Stomach smooth muscle (tissue), 2 donors: ENCODE measurements around the gene ITGB7.
A peak's percentile ranks its signal among the peaks of the same experiment; 100 is the strongest.
"Not testable (repeated sequence)": the region's sequence is repeated elsewhere in the genome, so short reads cannot be mapped to it uniquely, and the experiment has no call there.

Experiments
- H3K27ac ChIP-seq: one replicate; pipeline ENCODE4 v1.7.0; 2013; ENCODE audit warnings: mild to moderate bottlenecking, low read length, inconsistent platforms
- H3K27me3 ChIP-seq, 2 donors: one replicate each; pipeline ENCODE4 v1.7.0; 2013; ENCODE audit warnings: low read length in 2 of 2; ENCODE audit not compliant: insufficient read depth in 2 of 2, control insufficient read depth in 1 of 2
- H3K36me3 ChIP-seq, 2 donors: one replicate each; pipeline ENCODE4 v1.7.0; 2013; ENCODE audit warnings: low read length in 2 of 2; ENCODE audit not compliant: control insufficient read depth in 2 of 2, insufficient read depth in 2 of 2
- H3K4me1 ChIP-seq: one replicate; pipeline ENCODE4 v1.7.0; 2013; ENCODE audit warnings: low read length; ENCODE audit not compliant: control insufficient read depth, insufficient read depth
- H3K4me3 ChIP-seq, 2 donors: one replicate each; pipeline ENCODE4 v1.7.0; 2013; ENCODE audit warnings: low read length in 2 of 2
- H3K9ac ChIP-seq, 2 donors: one replicate each; pipeline ENCODE4 v1.7.0; 2013; ENCODE audit warnings: low read length in 2 of 2, mild to moderate bottlenecking in 1 of 2
- H3K9me3 ChIP-seq, 2 donors: one replicate each; pipeline ENCODE4 v1.7.0; 2013; ENCODE audit warnings: low read length in 2 of 2; ENCODE audit not compliant: control insufficient read depth in 2 of 2
- donor health status: healthy.
- donor health status: Pancreatic carcinoma.

ITGB7 gene

GRCh38 chr12:53186745-53187144, 20.3 kb downstream of the ITGB7 start:
- peaks cover 31% of the 10 kb centered on the region for H3K4me1 ChIP-seq
- peaks cover 51 to 57% of the 10 kb centered on the region in 2 donors for H3K36me3 ChIP-seq
- H3K4me3 ChIP-seq = no peak overlapping the region
- no peaks in the 10 kb centered on the region for H3K27me3 ChIP-seq
- no peak overlapping the region for H3K9ac ChIP-seq
- no peak overlapping the region for H3K27ac ChIP-seq
- H3K9me3 ChIP-seq = no peaks in the 10 kb centered on the region

- Histone ChIP-seq H3K27me3 (no peaks in the 10 kb centered on the region), H3K4me3 (no peak overlapping the region), H3K9ac (no peak overlapping the region), H3K9me3 (no peaks in the 10 kb centered on the region), H3K36me3 (peaks cover 52% of the 10 kb centered on the region in 2 donors), H3K4me1 (peaks cover 40% of the 10 kb centered on the region), H3K27ac (no peak overlapping the region)
Measured at GRCh38 chr12:53185582-53186153, 21.4 kb downstream of the ITGB7 start.

GRCh38 chr12:53184828-53185227, 22.2 kb downstream of the ITGB7 start:
- Histone ChIP-seq H3K27ac (no peak overlapping the region), H3K9me3 (no peaks in the 10 kb centered on the region), H3K4me1 (peaks cover 38% of the 10 kb centered on the region), H3K36me3 (peaks cover 52% of the 10 kb centered on the region in 2 donors), H3K4me3 (no peak overlapping the region), H3K9ac (no peak overlapping the region), H3K27me3 (no peaks in the 10 kb centered on the region)

DNA sequence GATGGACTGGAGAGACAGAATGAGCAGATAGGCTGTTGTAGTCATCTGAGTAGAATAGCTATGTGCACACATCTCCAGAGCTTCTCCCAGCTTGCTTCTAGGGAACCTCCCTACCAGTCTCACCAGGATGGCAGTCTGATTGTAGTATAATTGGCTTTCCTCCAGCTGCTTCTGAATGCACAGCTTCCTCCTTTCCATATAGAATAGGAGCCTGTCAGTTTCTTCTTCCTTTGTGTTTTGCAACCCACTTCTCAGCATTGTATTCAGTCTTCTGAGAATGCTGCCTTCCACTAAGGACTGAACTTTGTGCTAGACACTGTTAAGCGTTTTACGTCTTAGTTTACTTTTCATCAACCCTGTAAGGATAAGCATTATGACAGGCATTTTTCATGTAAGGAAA, 24.1 kb downstream of the ITGB7 start:
- H3K27me3 ChIP-seq = no peaks in the 10 kb centered on the region
- H3K9ac ChIP-seq = no peak overlapping the region
- H3K9me3 ChIP-seq = no peaks in the 10 kb centered on the region
- H3K36me3 ChIP-seq = peaks cover 43 to 48% of the 10 kb centered on the region in 2 donors
- H3K4me3 ChIP-seq = peak overlapping the region; percentile 86 to 87
- peaks cover 40% of the 10 kb centered on the region for H3K4me1 ChIP-seq
- no peak overlapping the region for H3K27ac ChIP-seq

DNA sequence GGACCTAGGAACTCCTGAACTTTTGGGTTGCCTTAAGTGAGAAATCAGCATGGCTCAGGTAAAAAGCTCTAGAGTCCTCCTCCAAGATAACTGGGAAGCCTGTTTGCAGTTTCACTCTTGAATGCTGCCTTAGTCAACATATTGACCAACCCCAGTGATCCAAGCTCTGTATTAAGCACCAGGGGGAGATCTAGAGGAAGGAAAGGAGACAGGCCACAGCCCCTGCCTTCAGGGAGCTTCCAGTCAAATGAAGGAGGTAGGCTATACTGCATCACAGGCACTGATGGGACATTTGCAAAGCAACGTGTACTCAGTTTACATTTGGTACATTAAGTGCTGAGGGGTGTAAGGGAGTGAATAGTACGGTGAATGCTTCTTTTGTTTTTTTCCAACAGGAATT, 25.1 kb downstream of the ITGB7 start:
- Histone ChIP-seq H3K27me3 (no peaks in the 10 kb centered on the region), H3K36me3 (peaks cover 35 to 39% of the 10 kb centered on the region in 2 donors), H3K9me3 (no peaks in the 10 kb centered on the region), H3K4me1 (peaks cover 40% of the 10 kb centered on the region), H3K27ac (peak overlapping the region; percentile 96), H3K9ac (peak overlapping the region in 1 of 2 donors; percentile 75), H3K4me3 (peak overlapping the region; percentile 86 to 87)

DNA sequence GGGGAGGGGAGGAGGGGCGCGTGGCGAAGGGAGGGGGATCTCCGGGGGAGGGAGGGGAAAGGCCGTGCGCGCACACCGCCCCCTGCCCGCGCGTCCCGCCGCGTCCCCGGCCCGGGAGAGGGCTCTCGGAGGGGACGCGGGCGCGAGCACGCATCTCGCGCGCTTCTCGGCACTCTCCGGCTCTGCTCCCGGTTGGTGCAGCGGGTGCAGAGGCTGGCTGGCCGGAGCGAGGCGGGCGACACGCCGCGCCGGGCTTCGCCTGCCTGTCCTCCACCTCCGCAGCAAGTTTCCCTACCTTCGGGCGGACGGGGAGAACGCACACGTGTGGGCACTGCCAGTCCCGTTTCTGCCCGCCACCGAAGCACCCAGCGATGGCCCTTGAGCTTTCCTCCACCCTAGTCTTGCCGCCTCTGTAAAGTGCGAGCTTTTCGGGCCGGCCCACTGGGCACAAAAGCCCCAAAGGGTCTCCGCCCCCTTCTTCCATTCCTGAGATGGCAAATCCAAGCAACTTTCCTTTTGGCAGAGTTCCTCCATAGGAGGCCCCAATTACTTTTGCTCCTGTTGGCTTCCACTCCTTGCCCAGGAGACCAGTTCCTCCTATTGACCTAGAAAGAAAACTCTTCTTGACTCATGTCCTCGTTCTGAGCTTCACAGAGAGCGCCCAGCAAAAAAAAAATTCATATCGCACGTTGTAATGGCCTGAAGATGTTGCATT, 26.0 kb downstream of the ITGB7 start:
- H3K4me3 ChIP-seq = peak overlapping the region; percentile 86 to 87
- peak overlapping the region; percentile 96 for H3K27ac ChIP-seq
- peaks cover 40% of the 10 kb centered on the region for H3K4me1 ChIP-seq
- H3K27me3 ChIP-seq = no peaks in the 10 kb centered on the region
- H3K36me3 ChIP-seq = peaks cover 27 to 31% of the 10 kb centered on the region in 2 donors
- no peaks in the 10 kb centered on the region for H3K9me3 ChIP-seq
- peak overlapping the region; percentile 75 for H3K9ac ChIP-seq

DNA sequence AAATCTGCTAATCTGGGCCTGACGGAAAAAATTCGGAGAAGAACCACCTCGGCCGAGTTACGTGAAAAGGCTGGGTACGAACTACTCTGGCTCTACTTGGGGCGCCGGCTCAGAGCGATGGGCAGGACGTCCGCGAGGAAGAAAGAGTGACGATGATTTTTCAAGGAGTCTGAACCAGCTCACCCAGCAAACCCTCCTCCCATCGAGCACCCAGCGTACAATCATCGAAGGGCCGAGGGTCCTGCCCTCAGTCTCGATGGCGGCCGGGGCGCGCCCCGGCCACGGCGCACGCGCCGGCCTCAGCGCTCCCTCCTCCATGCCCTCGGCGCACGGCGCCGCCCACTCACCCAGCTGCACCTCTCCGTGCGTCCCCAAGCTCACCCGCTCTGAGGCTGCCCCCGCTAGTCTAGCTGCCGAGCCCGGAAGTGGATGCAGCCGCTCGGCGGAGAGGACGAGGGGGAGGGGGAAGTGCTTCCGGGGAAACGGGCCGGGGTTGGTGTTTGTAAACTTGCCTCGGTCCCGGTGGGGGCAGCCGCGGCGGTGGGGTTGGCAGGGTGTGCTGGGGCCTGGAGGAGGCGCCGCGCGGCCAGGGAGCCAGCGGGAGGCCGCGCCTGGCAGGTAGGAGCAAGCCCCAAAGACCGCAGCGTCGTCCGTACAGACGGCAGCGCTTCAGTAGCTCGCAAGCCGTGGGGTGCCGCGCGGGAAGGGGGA, 26.7 kb downstream of the ITGB7 start, which contains the start of the genes CSAD and ZNF740:
CSAD (minus strand) TSS at position 706 of the 711 bp plus-strand sequence. CDS start 7,455 bp downstream, outside the sequence.
ZNF740 (plus strand) TSS at position 503 of the 711 bp plus-strand sequence. CDS start 1,262 bp downstream, outside the sequence.
- Histone ChIP-seq H3K9me3 (no peaks in the 10 kb centered on the region), H3K27ac (peak within 1 kb of the TSS; percentile 96), H3K27me3 (no peaks in the 10 kb centered on the region), H3K4me1 (peaks cover 40% of the 10 kb centered on the region), H3K36me3 (peaks cover 20 to 25% of the 10 kb centered on the region in 2 donors), H3K9ac (peak within 1 kb of the TSS; percentile 75 to 95), H3K4me3 (peak within 1 kb of the TSS; percentile 86 to 87)

GRCh38 chr12:53179687-53180219, 27.3 kb downstream of the ITGB7 start:
- Histone ChIP-seq H3K9ac (peak overlapping the region; percentile 73 to 95), H3K27ac (peak overlapping the region; percentile 96), H3K4me1 (peaks cover 38% of the 10 kb centered on the region), H3K27me3 (no peaks in the 10 kb centered on the region), H3K4me3 (peak overlapping the region; percentile 86 to 87), H3K36me3 (peaks cover 13 to 19% of the 10 kb centered on the region in 2 donors), H3K9me3 (no peaks in the 10 kb centered on the region)

GRCh38 chr12:53178803-53179202, 28.2 kb downstream of the ITGB7 start:
- not testable (repeated sequence) for H3K27me3 ChIP-seq, H3K9ac ChIP-seq, H3K9me3 ChIP-seq, H3K27ac ChIP-seq, H3K4me3 ChIP-seq
- H3K36me3 ChIP-seq = peaks cover 7 to 14% of the 10 kb centered on the region in 2 donors
- H3K4me1 ChIP-seq = peaks cover 34% of the 10 kb centered on the region

- H3K36me3 ChIP-seq, H3K9ac ChIP-seq, H3K9me3 ChIP-seq, H3K27ac ChIP-seq, H3K4me3 ChIP-seq, H3K27me3 ChIP-seq: not testable (repeated sequence)
- peaks cover 22% of the 10 kb centered on the region for H3K4me1 ChIP-seq
Measured at GRCh38 chr12:53177447-53177846, 29.6 kb downstream of the ITGB7 start.
